Neural crest cell (in vitro differentiated cells): ENCODE data around the gene SERTAD2. TPM values are rescaled to one million over a fixed set of nuclear protein-coding genes. Genes with fewer than 3 reads are reported as not detected.

Experiments used
- DNase-seq: peaks from one replicate; pipeline ENCODE4 v3.0.0; 2021; ENCODE audit warnings: low read depth, mixed read lengths, low spot score
- H3K27ac Mint-ChIP-seq: one replicate; pipeline ENCODE4 v1.8.0; 2021; ENCODE audit warnings: mild to moderate bottlenecking, mixed read lengths; ENCODE audit not compliant: unreplicated experiment
- H3K27me3 Mint-ChIP-seq: 2 replicates; pipeline ENCODE4 v1.8.0; 2021; ENCODE audit warnings: low read depth, mild to moderate bottlenecking, mixed read lengths
- H3K36me3 Mint-ChIP-seq: 2 replicates; pipeline ENCODE4 v1.8.0; 2021; ENCODE audit warnings: low read depth, mild to moderate bottlenecking, mixed read lengths
- H3K4me1 Mint-ChIP-seq: 2 replicates; pipeline ENCODE4 v1.8.0; 2021; ENCODE audit warnings: mixed read lengths
- H3K4me3 Mint-ChIP-seq: one replicate; pipeline ENCODE4 v1.8.0; 2021; ENCODE audit warnings: mild to moderate bottlenecking, mixed read lengths
- H3K9me3 Mint-ChIP-seq: 2 replicates; pipeline ENCODE4 v1.8.0; 2021; ENCODE audit warnings: mixed read lengths
- long read RNA-seq: library from polyadenylated mRNA; unstranded; transcript quantifications from one replicate; pipeline ENCODE4 v2.0.0, GENCODE V29; 2020
- total RNA-seq: library from RNA; stranded (reverse); gene quantifications from 2 replicates; pipeline ENCODE4 v1.2.1, GENCODE V29; 2021
- TF ChIP-seq, protein P1 (sequence below): fragments of 200-600 bp; sonication (generic); conservative IDR thresholded peaks from 2 replicates; pipeline ENCODE4 v1.5.0; 2021; ENCODE audit warnings: antibody characterized with exemption, mild to moderate bottlenecking

The SERTAD2 gene, protein sequence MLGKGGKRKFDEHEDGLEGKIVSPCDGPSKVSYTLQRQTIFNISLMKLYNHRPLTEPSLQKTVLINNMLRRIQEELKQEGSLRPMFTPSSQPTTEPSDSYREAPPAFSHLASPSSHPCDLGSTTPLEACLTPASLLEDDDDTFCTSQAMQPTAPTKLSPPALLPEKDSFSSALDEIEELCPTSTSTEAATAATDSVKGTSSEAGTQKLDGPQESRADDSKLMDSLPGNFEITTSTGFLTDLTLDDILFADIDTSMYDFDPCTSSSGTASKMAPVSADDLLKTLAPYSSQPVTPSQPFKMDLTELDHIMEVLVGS
- 16.8 and 18.6 TPM in 2 replicates for total RNA-seq
- long read RNA-seq, partial matches to known transcripts = 0 of 5 reads
- long read RNA-seq, other reads (novel, unspliced or antisense) = 5 of 5 reads

DNA sequence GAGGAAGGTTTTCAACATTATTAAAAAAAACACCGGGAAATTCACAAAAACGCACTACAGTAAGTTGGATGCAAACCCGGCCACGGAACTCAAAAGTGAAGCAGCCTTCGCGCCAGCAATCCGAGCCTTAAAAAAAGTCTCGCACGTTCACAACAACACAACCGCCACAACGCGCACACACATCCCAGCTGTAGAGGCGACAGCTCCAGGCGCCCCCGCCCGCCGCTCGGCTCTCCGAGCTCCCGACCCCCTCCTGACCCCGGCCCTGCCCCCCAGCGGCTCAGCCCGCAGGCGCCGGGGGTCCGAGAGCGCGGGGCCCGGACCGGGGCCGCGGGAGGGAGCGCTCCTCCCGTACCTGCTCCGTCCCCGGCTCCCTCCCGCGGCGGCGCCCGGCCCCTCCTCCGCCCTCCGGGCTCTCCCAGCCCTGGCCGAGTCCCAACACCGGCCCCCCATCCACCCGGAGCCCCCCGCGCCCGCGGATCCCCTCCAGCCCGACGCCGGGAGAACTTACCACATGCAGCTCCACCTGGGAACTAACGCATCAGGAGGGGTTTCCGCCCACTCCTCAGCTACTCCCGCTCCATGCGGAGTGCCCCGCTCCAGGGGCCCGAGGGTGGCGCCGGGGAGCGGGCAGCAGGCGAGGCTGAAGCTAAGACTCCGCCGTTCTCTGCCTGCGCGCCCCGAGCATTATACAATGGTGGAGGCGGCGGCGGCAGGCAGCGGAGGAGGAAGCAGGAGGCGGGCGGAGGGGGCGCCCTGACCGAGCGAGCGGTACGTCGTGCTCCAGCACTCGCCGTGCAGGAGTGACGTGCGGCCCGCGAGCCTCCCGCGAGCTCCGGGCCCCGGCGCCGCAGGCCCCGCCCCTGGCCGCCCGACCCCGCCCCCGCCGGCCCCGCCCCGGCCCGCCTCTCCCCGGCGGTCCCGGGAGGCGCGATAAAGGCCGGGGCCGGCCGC, at the start of gene SERTAD2:
Gene SERTAD2 (minus strand): TSS at position 805 of the 954 bp plus-strand sequence. CDS start 17,042 bp downstream, outside the sequence.
- H3K9me3 Mint-ChIP-seq = no peaks in the 10 kb centered on the region
- no peaks in the 10 kb centered on the region for H3K27me3 Mint-ChIP-seq
- peak; percentile 72 for DNase-seq
- H3K4me3 Mint-ChIP-seq = peak within 1 kb of the TSS; percentile 95
- TF ChIP-seq, protein P1, sequence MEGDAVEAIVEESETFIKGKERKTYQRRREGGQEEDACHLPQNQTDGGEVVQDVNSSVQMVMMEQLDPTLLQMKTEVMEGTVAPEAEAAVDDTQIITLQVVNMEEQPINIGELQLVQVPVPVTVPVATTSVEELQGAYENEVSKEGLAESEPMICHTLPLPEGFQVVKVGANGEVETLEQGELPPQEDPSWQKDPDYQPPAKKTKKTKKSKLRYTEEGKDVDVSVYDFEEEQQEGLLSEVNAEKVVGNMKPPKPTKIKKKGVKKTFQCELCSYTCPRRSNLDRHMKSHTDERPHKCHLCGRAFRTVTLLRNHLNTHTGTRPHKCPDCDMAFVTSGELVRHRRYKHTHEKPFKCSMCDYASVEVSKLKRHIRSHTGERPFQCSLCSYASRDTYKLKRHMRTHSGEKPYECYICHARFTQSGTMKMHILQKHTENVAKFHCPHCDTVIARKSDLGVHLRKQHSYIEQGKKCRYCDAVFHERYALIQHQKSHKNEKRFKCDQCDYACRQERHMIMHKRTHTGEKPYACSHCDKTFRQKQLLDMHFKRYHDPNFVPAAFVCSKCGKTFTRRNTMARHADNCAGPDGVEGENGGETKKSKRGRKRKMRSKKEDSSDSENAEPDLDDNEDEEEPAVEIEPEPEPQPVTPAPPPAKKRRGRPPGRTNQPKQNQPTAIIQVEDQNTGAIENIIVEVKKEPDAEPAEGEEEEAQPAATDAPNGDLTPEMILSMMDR = no peak
- H3K36me3 Mint-ChIP-seq = no peaks in the 10 kb centered on the region
- H3K4me1 Mint-ChIP-seq = peaks cover 56% of the 10 kb centered on the region
- peak within 1 kb of the TSS; percentile 95 for H3K27ac Mint-ChIP-seq

DNA sequence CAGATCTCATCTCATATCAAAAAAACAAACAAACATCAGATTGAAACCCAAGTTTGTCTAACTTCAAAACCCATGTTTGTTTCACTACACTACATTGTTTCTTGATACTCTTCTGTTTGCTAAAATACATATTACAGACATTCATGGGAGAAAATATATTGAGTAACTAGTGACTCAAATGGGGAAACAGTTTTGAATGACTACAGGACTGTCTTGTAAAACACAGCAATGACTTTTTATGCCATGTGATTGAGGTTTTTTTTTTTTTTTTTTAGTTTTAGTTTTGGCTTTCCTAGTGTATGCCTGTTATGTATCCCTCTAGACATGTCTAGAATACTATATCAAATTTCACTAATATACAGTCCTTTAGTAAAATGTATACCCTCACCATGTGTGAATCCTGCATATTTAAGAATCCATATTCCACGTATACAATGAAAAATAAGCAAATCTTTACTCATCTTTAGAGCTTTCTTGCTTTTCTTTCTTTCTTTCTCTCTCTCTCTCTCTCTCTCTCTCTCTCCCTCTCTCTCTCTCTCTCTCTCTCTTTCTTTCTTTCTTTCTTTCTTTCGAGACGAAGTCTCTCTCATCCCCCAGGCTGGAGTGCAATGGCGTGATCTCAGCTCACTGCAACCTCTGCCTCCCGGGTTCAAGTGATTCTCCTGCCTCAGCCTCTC, 46.6 kb upstream of the SERTAD2 start:
- Mint-ChIP-seq H3K27me3 (no peaks in the 10 kb centered on the region), H3K36me3 (no peaks in the 10 kb centered on the region), H3K4me3 (no peak overlapping the region), H3K27ac (no peak overlapping the region), H3K9me3 (no peaks in the 10 kb centered on the region), H3K4me1 (no peaks in the 10 kb centered on the region)
- no peak for DNase-seq
- TF ChIP-seq, protein P1 = no peak

DNA sequence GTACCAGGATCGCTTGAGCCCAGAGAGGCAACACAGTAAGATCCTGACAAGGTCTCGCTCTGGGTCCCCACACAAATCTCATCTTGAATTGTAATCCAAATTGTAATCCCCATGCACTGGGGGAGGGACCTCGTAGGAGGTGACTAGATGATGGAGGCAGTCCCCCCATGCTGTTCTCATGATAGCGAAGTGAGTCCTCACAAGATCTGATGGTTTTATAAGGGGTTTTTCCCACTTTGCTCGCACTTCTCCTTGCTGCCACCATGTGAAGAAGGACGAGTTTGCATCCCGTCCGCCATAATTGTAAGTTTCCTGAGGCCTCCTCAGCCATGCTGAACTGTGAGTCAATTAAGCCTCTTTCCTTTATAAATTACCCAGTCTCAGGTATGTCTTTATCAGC, 46.0 kb upstream of the SERTAD2 start:
- Mint-ChIP-seq H3K27ac (no peak overlapping the region), H3K9me3 (no peaks in the 10 kb centered on the region), H3K36me3 (no peaks in the 10 kb centered on the region), H3K4me1 (no peaks in the 10 kb centered on the region), H3K4me3 (no peak overlapping the region), H3K27me3 (no peaks in the 10 kb centered on the region)
- TF ChIP-seq, protein P1 = no peak
- DNase-seq = no peak

DNA sequence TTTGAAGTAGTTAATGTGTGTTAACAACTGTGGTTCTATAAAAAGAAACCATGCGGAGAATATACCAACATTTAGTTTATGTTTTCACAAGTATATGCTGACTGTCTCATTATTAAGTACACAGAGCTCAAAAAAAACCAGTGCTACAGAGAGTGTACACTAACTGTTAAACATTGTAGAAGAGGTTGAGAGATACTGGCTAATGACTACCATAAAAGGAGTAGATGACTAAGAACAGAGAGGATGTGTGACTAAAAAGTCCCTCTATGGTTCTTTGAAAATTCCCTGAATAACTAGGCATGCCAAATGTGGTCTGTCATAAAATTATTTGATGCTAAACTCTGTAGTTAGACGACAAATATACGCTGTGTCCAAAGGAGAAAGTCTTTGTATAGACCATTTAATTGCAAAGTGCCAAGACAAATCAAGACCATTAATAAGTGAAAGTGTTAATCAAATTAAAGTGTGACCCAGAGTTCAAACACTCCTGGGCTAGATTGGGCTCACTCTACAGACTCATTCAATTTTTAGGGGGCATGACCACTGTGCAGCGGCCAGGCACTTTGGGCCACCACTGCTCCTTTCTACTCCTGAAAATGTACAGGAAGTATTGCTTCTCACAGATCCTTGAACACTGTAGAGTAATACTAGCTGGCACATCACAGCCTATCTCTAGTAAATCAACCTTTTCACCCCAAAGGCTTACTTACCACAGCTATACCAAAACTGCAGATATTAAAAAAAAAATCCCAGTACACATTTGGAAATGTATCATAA, 45.1 kb upstream of the SERTAD2 start:
- H3K36me3 Mint-ChIP-seq = no peaks in the 10 kb centered on the region
- TF ChIP-seq, protein P1 = no peak
- no peak overlapping the region for H3K4me3 Mint-ChIP-seq
- DNase-seq = no peak
- no peaks in the 10 kb centered on the region for H3K9me3 Mint-ChIP-seq
- no peak overlapping the region for H3K27ac Mint-ChIP-seq
- H3K27me3 Mint-ChIP-seq = no peaks in the 10 kb centered on the region
- no peaks in the 10 kb centered on the region for H3K4me1 Mint-ChIP-seq
